Measurements from ENCODE around the gene ROCK2. TPM values are rescaled to one million over a fixed set of nuclear protein-coding genes. Genes with fewer than 3 reads are reported as not detected.
A peak's percentile ranks its signal among the peaks of the same experiment; 100 is the strongest.

The ROCK2 gene
- total and polyA plus RNA-seq, 4 experiments from 2014 or later = 4.0 to 26.7 (median 21.6) TPM

GRCh38 chr2:11305338-11305737, 39.1 kb downstream of the ROCK2 start:
- Mint-ChIP-seq H3K4me3 (no peak overlapping the region), H3K27ac (no peak overlapping the region), H3K36me3 (no peaks in the 10 kb centered on the region), H3K27me3 (no peaks in the 10 kb centered on the region), H3K9me3 (peaks cover 0 to 2% (median 0%) of the 10 kb centered on the region in 8 donors), H3K4me1 (peaks cover 14 to 20% (median 16%) of the 10 kb centered on the region in 4 donors)
- intact Hi-C loops (cut with micrococcal nuclease) = no loop called here
- Histone ChIP-seq H3K36me3 (ENCODE audit: insufficient read depth, low read length) (no peaks in the 10 kb centered on the region), H3K9me3 (ENCODE audit: control insufficient read depth in 1 of 2, low read length in 2 of 2) (no peaks in the 10 kb centered on the region), H3K4me1 (ENCODE audit: insufficient read depth, low read length) (peaks cover 9% of the 10 kb centered on the region), H3K4me3 (ENCODE audit: low read length in 2 of 2) (no peak overlapping the region), H3K27me3 (ENCODE audit: insufficient read depth, low read length) (no peaks in the 10 kb centered on the region), H3K27ac (ENCODE audit: low read depth, low read length) (no peak overlapping the region)
- CTCF ChIA-PET (ENCODE audit: partially characterized antibody) = no interaction called here
- no peak for DNase-seq
- POLR2A ChIA-PET (ENCODE audit: partially characterized antibody) = no interaction called here

- H3K27me3 Mint-ChIP-seq = no peaks in the 10 kb centered on the region
- CTCF ChIA-PET (ENCODE audit: partially characterized antibody) = no interaction called here
Observed at GRCh38 chr2:11304476-11304875, 40.0 kb downstream of the ROCK2 start.

GRCh38 chr2:11303290-11304013, 41.0 kb downstream of the ROCK2 start:
- intact Hi-C loops (cut with micrococcal nuclease) = no loop called here
- Mint-ChIP-seq H3K27me3 (no peaks in the 10 kb centered on the region), H3K4me3 (no peak overlapping the region), H3K36me3 (no peaks in the 10 kb centered on the region), H3K27ac (no peak overlapping the region), H3K4me1 (peaks cover 17 to 33% (median 22%) of the 10 kb centered on the region in 4 donors), H3K9me3 (peaks cover 0 to 2% (median 0%) of the 10 kb centered on the region in 8 donors)
- H3K27ac ChIP-seq (ENCODE audit: low read depth, low read length) = no peak overlapping the region
- ChIA-PET POLR2A (ENCODE audit: partially characterized antibody) (no interaction called here), CTCF (ENCODE audit: partially characterized antibody) (no interaction called here)
- H3K9me3 ChIP-seq (ENCODE audit: control insufficient read depth in 1 of 2, low read length in 2 of 2) = no peaks in the 10 kb centered on the region
- no peaks in the 10 kb centered on the region for H3K27me3 ChIP-seq (ENCODE audit: insufficient read depth, low read length)
- no peak overlapping the region for H3K4me3 ChIP-seq (ENCODE audit: low read length in 2 of 2)
- H3K4me1 ChIP-seq (ENCODE audit: insufficient read depth, low read length) = peaks cover 9% of the 10 kb centered on the region
- no peak for DNase-seq
- H3K36me3 ChIP-seq (ENCODE audit: insufficient read depth, low read length) = no peaks in the 10 kb centered on the region

More at GRCh38 chr2:11304476-11304875, 40.0 kb downstream of the ROCK2 start:
- Histone ChIP-seq H3K36me3 (ENCODE audit: insufficient read depth, low read length) (no peaks in the 10 kb centered on the region), H3K27me3 (ENCODE audit: insufficient read depth, low read length) (no peaks in the 10 kb centered on the region), H3K9me3 (ENCODE audit: control insufficient read depth in 1 of 2, low read length in 2 of 2) (no peaks in the 10 kb centered on the region), H3K27ac (ENCODE audit: low read depth, low read length) (no peak overlapping the region), H3K4me3 (ENCODE audit: low read length in 2 of 2) (no peak overlapping the region), H3K4me1 (ENCODE audit: insufficient read depth, low read length) (peaks cover 9% of the 10 kb centered on the region)
- H3K9me3 Mint-ChIP-seq = peaks cover 0 to 2% (median 0%) of the 10 kb centered on the region in 8 donors
- POLR2A ChIA-PET (ENCODE audit: partially characterized antibody) = no interaction called here
- H3K27ac Mint-ChIP-seq = no peak overlapping the region
- H3K4me1 Mint-ChIP-seq = peaks cover 17 to 26% (median 19%) of the 10 kb centered on the region in 4 donors
- H3K4me3 Mint-ChIP-seq = no peak overlapping the region
- DNase-seq = no peak
- no peaks in the 10 kb centered on the region for H3K36me3 Mint-ChIP-seq
- intact Hi-C loops (cut with micrococcal nuclease) = no loop called here

GRCh38 chr2:11299439-11299838, 45.0 kb downstream of the ROCK2 start:
- no peaks in the 10 kb centered on the region for H3K36me3 Mint-ChIP-seq
- Histone ChIP-seq H3K4me3 (ENCODE audit: low read length in 2 of 2) (no peak overlapping the region), H3K36me3 (ENCODE audit: insufficient read depth, low read length) (no peaks in the 10 kb centered on the region), H3K9me3 (ENCODE audit: control insufficient read depth in 1 of 2, low read length in 2 of 2) (no peaks in the 10 kb centered on the region), H3K27me3 (ENCODE audit: insufficient read depth, low read length) (no peaks in the 10 kb centered on the region), H3K27ac (ENCODE audit: low read depth, low read length) (no peak overlapping the region), H3K4me1 (ENCODE audit: insufficient read depth, low read length) (no peaks in the 10 kb centered on the region)
- no peak for DNase-seq
- intact Hi-C loops (cut with micrococcal nuclease) = no loop called here
- ChIA-PET POLR2A (ENCODE audit: partially characterized antibody) (no interaction called here), CTCF (ENCODE audit: partially characterized antibody) (no interaction called here)
- peaks cover 6 to 19% (median 17%) of the 10 kb centered on the region in 4 donors for H3K4me1 Mint-ChIP-seq
- H3K27ac Mint-ChIP-seq = no peak overlapping the region
- H3K4me3 Mint-ChIP-seq = no peak overlapping the region
- H3K27me3 Mint-ChIP-seq = no peaks in the 10 kb centered on the region
- H3K9me3 Mint-ChIP-seq = no peaks in the 10 kb centered on the region

GRCh38 chr2:11298592-11298991, 45.8 kb downstream of the ROCK2 start:
- ChIA-PET POLR2A (ENCODE audit: partially characterized antibody) (no interaction called here), CTCF (ENCODE audit: partially characterized antibody) (no interaction called here)
- H3K4me3 ChIP-seq (ENCODE audit: low read length in 2 of 2) = no peak overlapping the region
- H3K27me3 ChIP-seq (ENCODE audit: insufficient read depth, low read length) = no peaks in the 10 kb centered on the region
- Mint-ChIP-seq H3K4me3 (peak overlapping the region in 1 of 8 donors; percentile 12), H3K4me1 (peaks cover 6 to 23% (median 17%) of the 10 kb centered on the region in 4 donors), H3K36me3 (no peaks in the 10 kb centered on the region), H3K27me3 (no peaks in the 10 kb centered on the region), H3K9me3 (no peaks in the 10 kb centered on the region), H3K27ac (no peak overlapping the region)
- H3K4me1 ChIP-seq (ENCODE audit: insufficient read depth, low read length) = no peaks in the 10 kb centered on the region
- H3K9me3 ChIP-seq (ENCODE audit: control insufficient read depth in 1 of 2, low read length in 2 of 2) = no peaks in the 10 kb centered on the region
- DNase-seq = no peak
- H3K27ac ChIP-seq (ENCODE audit: low read depth, low read length) = no peak overlapping the region
- H3K36me3 ChIP-seq (ENCODE audit: insufficient read depth, low read length) = no peaks in the 10 kb centered on the region
- intact Hi-C loops (cut with micrococcal nuclease) = no loop called here

- no peaks in the 10 kb centered on the region for H3K9me3 ChIP-seq (ENCODE audit: control insufficient read depth in 1 of 2, low read length in 2 of 2)
- H3K9me3 Mint-ChIP-seq = no peaks in the 10 kb centered on the region
- H3K36me3 ChIP-seq (ENCODE audit: insufficient read depth, low read length) = no peaks in the 10 kb centered on the region
- peaks cover 14 to 37% (median 29%) of the 10 kb centered on the region in 4 donors for H3K4me1 Mint-ChIP-seq
- intact Hi-C loops (cut with micrococcal nuclease) = no loop called here
- no peaks in the 10 kb centered on the region for H3K36me3 Mint-ChIP-seq
- H3K27me3 Mint-ChIP-seq = no peaks in the 10 kb centered on the region
- H3K4me3 Mint-ChIP-seq = no peak overlapping the region
- POLR2A ChIA-PET (ENCODE audit: partially characterized antibody) = interaction anchor here (1.0 kb wide), 1 partner anchor 163 kb away, joined by 3 read pairs; a partner anchor contains a TSS
- H3K27ac Mint-ChIP-seq = no peak overlapping the region
- DNase-seq = no peak
- peaks cover 5% of the 10 kb centered on the region for H3K4me1 ChIP-seq (ENCODE audit: insufficient read depth, low read length)
- CTCF ChIA-PET (ENCODE audit: partially characterized antibody) = interaction anchor here (0.8 kb wide), 1 partner anchor 105 kb away, joined by 3 read pairs; no protein-coding TSS in a partner anchor
- H3K27me3 ChIP-seq (ENCODE audit: insufficient read depth, low read length) = no peaks in the 10 kb centered on the region
- H3K4me3 ChIP-seq (ENCODE audit: low read length in 2 of 2) = no peak overlapping the region
- H3K27ac ChIP-seq (ENCODE audit: low read depth, low read length) = no peak overlapping the region
Observed at GRCh38 chr2:11296401-11296800, 48.0 kb downstream of the ROCK2 start.

- H3K27ac ChIP-seq (ENCODE audit: low read depth, low read length) = no peak overlapping the region
Observed at GRCh38 chr2:11292464-11293255, 51.8 kb downstream of the ROCK2 start.

More at GRCh38 chr2:11292464-11293255, 51.8 kb downstream of the ROCK2 start:
- Histone ChIP-seq H3K36me3 (ENCODE audit: insufficient read depth, low read length) (no peaks in the 10 kb centered on the region), H3K9me3 (ENCODE audit: control insufficient read depth in 1 of 2, low read length in 2 of 2) (no peaks in the 10 kb centered on the region), H3K4me3 (ENCODE audit: low read length in 2 of 2) (no peak overlapping the region), H3K4me1 (ENCODE audit: insufficient read depth, low read length) (peaks cover 13% of the 10 kb centered on the region), H3K27me3 (ENCODE audit: insufficient read depth, low read length) (no peaks in the 10 kb centered on the region)
- no peak for DNase-seq
- ChIA-PET POLR2A (ENCODE audit: partially characterized antibody) (no interaction called here), CTCF (ENCODE audit: partially characterized antibody) (no interaction called here)
- H3K4me3 Mint-ChIP-seq = peak overlapping the region in 1 of 8 donors; percentile 27
- no peaks in the 10 kb centered on the region for H3K9me3 Mint-ChIP-seq
- intact Hi-C loops (cut with micrococcal nuclease) = no loop called here
- H3K27ac Mint-ChIP-seq = peak overlapping the region in 3 of 7 donors; percentile 39 to 58 (median 44)
- no peaks in the 10 kb centered on the region for H3K27me3 Mint-ChIP-seq
- H3K4me1 Mint-ChIP-seq = peaks cover 18 to 48% (median 35%) of the 10 kb centered on the region in 4 donors
- no peaks in the 10 kb centered on the region for H3K36me3 Mint-ChIP-seq

Data from CD4-positive, alpha-beta memory T cell (primary cell).